H9 (cell line): ENCODE results near the gene SQSTM1. TPM values are rescaled to one million over a fixed set of nuclear protein-coding genes. Genes with fewer than 3 reads are reported as not detected.

Experiments
- DNase-seq: peaks from one replicate; pipeline ENCODE4 v3.0.0-alpha.2; 2017
- H2AFZ ChIP-seq: one replicate; pipeline ENCODE4 v1.6.1; 2013; ENCODE audit warnings: mild to moderate bottlenecking, low read length, control low read depth, moderate library complexity
- H2AK5ac ChIP-seq: 2 replicates; pipeline ENCODE4 v1.6.1; 2013; ENCODE audit warnings: low read length, control low read depth, mixed read lengths; ENCODE audit not compliant: insufficient read length
- H2BK120ac ChIP-seq: one replicate; pipeline ENCODE4 v1.6.1; 2013; ENCODE audit warnings: low read depth, mild to moderate bottlenecking, low read length, control low read depth, inconsistent platforms; ENCODE audit not compliant: poor library complexity, severe bottlenecking
- H2BK12ac ChIP-seq: 2 replicates; pipeline ENCODE4 v1.6.1; 2013; ENCODE audit warnings: low read length, control low read depth, mixed read lengths, low read depth; ENCODE audit not compliant: insufficient read length
- H2BK15ac ChIP-seq: 2 replicates; pipeline ENCODE4 v1.6.1; 2013; ENCODE audit warnings: low read depth, low read length, control low read depth
- H2BK20ac ChIP-seq: one replicate; pipeline ENCODE4 v1.6.1; 2013; ENCODE audit warnings: low read depth, mild to moderate bottlenecking, low read length, control low read depth, inconsistent platforms; ENCODE audit not compliant: poor library complexity, severe bottlenecking
- H2BK5ac ChIP-seq: 2 replicates; pipeline ENCODE4 v1.6.1; 2013; ENCODE audit warnings: low read length, control low read depth, mixed read lengths; ENCODE audit not compliant: insufficient read length
- H3K14ac ChIP-seq: 2 replicates; pipeline ENCODE4 v1.6.1; 2013; ENCODE audit warnings: low read length, control low read depth; ENCODE audit not compliant: insufficient read depth
- H3K18ac ChIP-seq: 2 replicates; pipeline ENCODE4 v1.6.1; 2013; ENCODE audit warnings: low read depth, mild to moderate bottlenecking, mixed read lengths, low read length, control low read depth; ENCODE audit not compliant: insufficient read length
- H3K23ac ChIP-seq: 2 replicates; pipeline ENCODE4 v1.6.1; 2013; ENCODE audit warnings: low read length, control low read depth, mixed read lengths, low read depth; ENCODE audit not compliant: insufficient read length
- H3K23me2 ChIP-seq: 2 replicates; pipeline ENCODE4 v1.6.1; 2013; ENCODE audit warnings: low read depth, mild to moderate bottlenecking, mixed read lengths, low read length, control low read depth; ENCODE audit not compliant: insufficient read length, poor library complexity, severe bottlenecking
- H3K27ac ChIP-seq: 2 replicates; pipeline ENCODE4 v1.5.1; 2013; ENCODE audit warnings: low read length, control low read depth, mixed read lengths, low read depth; ENCODE audit not compliant: insufficient read length
- H3K27me3 ChIP-seq: 2 replicates; pipeline ENCODE4 v1.6.1; 2013; ENCODE audit warnings: low read length, control low read depth, inconsistent platforms; ENCODE audit not compliant: insufficient read depth
- H3K4ac ChIP-seq: 2 replicates; pipeline ENCODE4 v1.6.1; 2013; ENCODE audit warnings: low read depth, mild to moderate bottlenecking, control low read depth, inconsistent platforms, low read length, moderate library complexity
- H3K4me1 ChIP-seq: 2 replicates; pipeline ENCODE4 v1.6.1; 2013; ENCODE audit warnings: low read length, control low read depth, inconsistent platforms; ENCODE audit not compliant: insufficient read depth
- H3K4me2 ChIP-seq: 2 replicates; pipeline ENCODE4 v1.6.1; 2013; ENCODE audit warnings: low read length, control low read depth, mixed read lengths; ENCODE audit not compliant: insufficient read length, insufficient read depth
- H3K56ac ChIP-seq: 2 replicates; pipeline ENCODE4 v1.6.1; 2013; ENCODE audit warnings: low read depth, mild to moderate bottlenecking, mixed read lengths, low read length, control low read depth; ENCODE audit not compliant: insufficient read length
- H3K79me1 ChIP-seq: 2 replicates; pipeline ENCODE4 v1.6.1; 2013; ENCODE audit warnings: low read depth, mild to moderate bottlenecking, moderate library complexity, low read length, control low read depth, inconsistent platforms; ENCODE audit not compliant: insufficient read depth, poor library complexity, severe bottlenecking
- H3K79me2 ChIP-seq: 2 replicates; pipeline ENCODE4 v1.6.1; 2013; ENCODE audit warnings: low read length, control low read depth, inconsistent platforms; ENCODE audit not compliant: insufficient read depth
- H3K9ac ChIP-seq: 2 replicates; pipeline ENCODE4 v1.6.1; 2013; ENCODE audit warnings: low read length, control low read depth, mixed read lengths; ENCODE audit not compliant: insufficient read length; ENCODE audit errors: extremely low read depth
- H3K9me3 ChIP-seq: one replicate; pipeline ENCODE4 v1.6.1; 2013; ENCODE audit warnings: low read depth, low read length, inconsistent platforms; ENCODE audit not compliant: control insufficient read depth
- H3T11ph ChIP-seq: one replicate; pipeline ENCODE4 v1.6.1; 2013; ENCODE audit warnings: mild to moderate bottlenecking, low read length, control low read depth, inconsistent platforms
- H4K20me1 ChIP-seq: one replicate; pipeline ENCODE4 v1.6.1; 2013; ENCODE audit not compliant: control insufficient read depth, insufficient read length, insufficient read depth
- H4K5ac ChIP-seq: 2 replicates; pipeline ENCODE4 v1.6.1; 2013; ENCODE audit warnings: low read depth, mild to moderate bottlenecking, mixed read lengths, low read length, control low read depth; ENCODE audit not compliant: insufficient read length
- H4K8ac ChIP-seq: replicated peaks from 2 replicates; pipeline ENCODE4 v1.6.1; 2013; ENCODE audit warnings: low read length, control low read depth, mixed read lengths, low read depth; ENCODE audit not compliant: insufficient read length
- H4K91ac ChIP-seq: 2 replicates; pipeline ENCODE4 v1.6.1; 2013; ENCODE audit warnings: low read depth, mild to moderate bottlenecking, moderate library complexity, mixed read lengths, low read length, control low read depth; ENCODE audit not compliant: insufficient read length
- H3K27ac Mint-ChIP-seq, 3 experiments: 2 replicates in 2 of 3; 3 replicates in 1 of 3; pipeline ENCODE4 v1.8.0; 2020 to 2021; ENCODE audit warnings: mixed read lengths in 3 of 3, mild to moderate bottlenecking in 1 of 3, moderate library complexity in 1 of 3
- H3K27me3 Mint-ChIP-seq: 2 replicates; pipeline ENCODE4 v1.8.0; 2021; ENCODE audit warnings: low read depth, mild to moderate bottlenecking, moderate library complexity, mixed read lengths
- H3K36me3 Mint-ChIP-seq, 3 experiments: 2 replicates in 2 of 3; 3 replicates in 1 of 3; pipeline ENCODE4 v1.8.0; 2020 to 2021; ENCODE audit warnings: low read depth in 3 of 3, mixed read lengths in 3 of 3; ENCODE audit not compliant: insufficient read depth in 1 of 3
- H3K4me1 Mint-ChIP-seq, 2 experiments: 2 replicates each; pipeline ENCODE4 v1.8.0; 2020; ENCODE audit warnings: mixed read lengths in 2 of 2
- H3K4me3 Mint-ChIP-seq, 2 experiments: 2 replicates in 1 of 2; 3 replicates in 1 of 2; pipeline ENCODE4 v1.8.0; 2020 to 2021; ENCODE audit warnings: mild to moderate bottlenecking in 2 of 2, mixed read lengths in 2 of 2, moderate library complexity in 1 of 2
- H3K9me3 Mint-ChIP-seq, 2 experiments: 2 replicates in 1 of 2; 3 replicates in 1 of 2; pipeline ENCODE4 v1.8.0; 2020; ENCODE audit warnings: mild to moderate bottlenecking in 2 of 2, mixed read lengths in 2 of 2, moderate library complexity in 1 of 2
- WGBS: extraction: QIAGEN DNeasy Blood & Tissue Kit; methylation state at CpG from one replicate; pipeline ENCODE4 v1.1.7; 2013; ENCODE audit warnings: missing lambda C conversion rate, low lambda C conversion rate, mixed read lengths; ENCODE audit not compliant: insufficient read length; ENCODE audit errors: extremely low coverage; 5-methylcytosine and 5-hydroxymethylcytosine counted together
- total RNA-seq: library from RNA; stranded (reverse); gene quantifications from 2 replicates; pipeline ENCODE4 v1.2.1, GENCODE V29; 2021
- TF ChIP-seq, protein P1 (sequence below): fragments of 200-600 bp; sonication (generic); conservative IDR thresholded peaks from 3 replicates; pipeline ENCODE4 v1.8.0; 2021; ENCODE audit warnings: antibody characterized with exemption, mild to moderate bottlenecking

Gene SQSTM1
- total RNA-seq, 1 experiment from 2014 or later = 144 TPM

DNA sequence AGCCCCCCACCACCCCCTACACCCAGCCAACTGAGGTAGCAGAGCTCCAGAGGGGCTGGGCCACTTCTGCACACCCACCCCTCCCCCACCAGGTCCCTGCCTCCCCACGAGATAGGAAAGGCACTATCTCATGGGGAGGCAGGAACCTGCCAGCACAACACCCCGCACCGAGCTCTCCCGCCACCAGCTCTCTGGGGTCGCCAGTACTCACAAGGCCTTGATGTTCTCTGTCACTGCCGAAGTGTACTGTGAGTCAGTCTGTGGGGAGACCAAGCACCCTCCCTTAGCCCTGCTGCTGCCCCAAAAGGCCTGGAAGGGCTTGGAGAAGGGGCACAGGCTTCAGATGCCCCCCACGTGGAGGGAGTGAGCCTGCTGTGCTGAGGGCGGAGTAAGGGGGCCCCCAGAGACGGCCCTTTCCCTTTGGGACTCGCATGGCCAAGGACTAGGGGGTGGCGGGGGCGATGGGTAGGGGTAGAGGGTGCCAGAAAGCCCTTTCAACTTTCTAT is 20.0 kb upstream of the SQSTM1 start:
- no CpG with 5 or more reads among the region's 12 CpGs for WGBS
- no peak overlapping the region for H4K5ac ChIP-seq
- no peaks in the 10 kb centered on the region; the same call in 1 of the 2 replicates for H3K79me2 ChIP-seq
- no peak overlapping the region for H3K14ac ChIP-seq
- Mint-ChIP-seq H3K27ac (no peak overlapping the region), H3K9me3 (no peaks in the 10 kb centered on the region), H3K36me3 (peaks cover 21 to 45% (median 38%) of the 10 kb centered on the region in 3 experiments; a peak in 6 of 7 replicates), H3K4me1 (peaks cover 33 to 39% of the 10 kb centered on the region in 2 experiments), H3K4me3 (no peak overlapping the region), H3K27me3 (peaks cover 4% of the 10 kb centered on the region)
- H3K56ac ChIP-seq = no peak overlapping the region
- H4K20me1 ChIP-seq = no peaks in the 10 kb centered on the region
- no peak overlapping the region for H4K91ac ChIP-seq
- no peak overlapping the region for H2AK5ac ChIP-seq
- H2BK15ac ChIP-seq = no peak overlapping the region
- no peak overlapping the region for H3K23ac ChIP-seq
- DNase-seq = no peak
- TF ChIP-seq, protein P1, sequence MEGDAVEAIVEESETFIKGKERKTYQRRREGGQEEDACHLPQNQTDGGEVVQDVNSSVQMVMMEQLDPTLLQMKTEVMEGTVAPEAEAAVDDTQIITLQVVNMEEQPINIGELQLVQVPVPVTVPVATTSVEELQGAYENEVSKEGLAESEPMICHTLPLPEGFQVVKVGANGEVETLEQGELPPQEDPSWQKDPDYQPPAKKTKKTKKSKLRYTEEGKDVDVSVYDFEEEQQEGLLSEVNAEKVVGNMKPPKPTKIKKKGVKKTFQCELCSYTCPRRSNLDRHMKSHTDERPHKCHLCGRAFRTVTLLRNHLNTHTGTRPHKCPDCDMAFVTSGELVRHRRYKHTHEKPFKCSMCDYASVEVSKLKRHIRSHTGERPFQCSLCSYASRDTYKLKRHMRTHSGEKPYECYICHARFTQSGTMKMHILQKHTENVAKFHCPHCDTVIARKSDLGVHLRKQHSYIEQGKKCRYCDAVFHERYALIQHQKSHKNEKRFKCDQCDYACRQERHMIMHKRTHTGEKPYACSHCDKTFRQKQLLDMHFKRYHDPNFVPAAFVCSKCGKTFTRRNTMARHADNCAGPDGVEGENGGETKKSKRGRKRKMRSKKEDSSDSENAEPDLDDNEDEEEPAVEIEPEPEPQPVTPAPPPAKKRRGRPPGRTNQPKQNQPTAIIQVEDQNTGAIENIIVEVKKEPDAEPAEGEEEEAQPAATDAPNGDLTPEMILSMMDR = no peak
- no peak overlapping the region for H3K4ac ChIP-seq
- H3K27ac ChIP-seq = no peak overlapping the region
- H3K18ac ChIP-seq = no peak overlapping the region
- H4K8ac ChIP-seq = no peak overlapping the region
- H3K4me2 ChIP-seq = no peak overlapping the region
- H2BK5ac ChIP-seq = no peak overlapping the region
- peaks cover 5% of the 10 kb centered on the region for H3K23me2 ChIP-seq
- no peak overlapping the region for H2BK120ac ChIP-seq
- peaks cover 5% of the 10 kb centered on the region for H3K79me1 ChIP-seq
- H3K9ac ChIP-seq = no peak overlapping the region
- H2BK12ac ChIP-seq = no peak overlapping the region
- H3K9me3 ChIP-seq = no peaks in the 10 kb centered on the region
- no peak overlapping the region for H2BK20ac ChIP-seq
- H3T11ph ChIP-seq = no peak overlapping the region
- no peaks in the 10 kb centered on the region for H3K4me1 ChIP-seq
- no peak overlapping the region for H2AFZ ChIP-seq
- no peaks in the 10 kb centered on the region for H3K27me3 ChIP-seq
